ENCODE measurements around the gene CES2.

DNA sequence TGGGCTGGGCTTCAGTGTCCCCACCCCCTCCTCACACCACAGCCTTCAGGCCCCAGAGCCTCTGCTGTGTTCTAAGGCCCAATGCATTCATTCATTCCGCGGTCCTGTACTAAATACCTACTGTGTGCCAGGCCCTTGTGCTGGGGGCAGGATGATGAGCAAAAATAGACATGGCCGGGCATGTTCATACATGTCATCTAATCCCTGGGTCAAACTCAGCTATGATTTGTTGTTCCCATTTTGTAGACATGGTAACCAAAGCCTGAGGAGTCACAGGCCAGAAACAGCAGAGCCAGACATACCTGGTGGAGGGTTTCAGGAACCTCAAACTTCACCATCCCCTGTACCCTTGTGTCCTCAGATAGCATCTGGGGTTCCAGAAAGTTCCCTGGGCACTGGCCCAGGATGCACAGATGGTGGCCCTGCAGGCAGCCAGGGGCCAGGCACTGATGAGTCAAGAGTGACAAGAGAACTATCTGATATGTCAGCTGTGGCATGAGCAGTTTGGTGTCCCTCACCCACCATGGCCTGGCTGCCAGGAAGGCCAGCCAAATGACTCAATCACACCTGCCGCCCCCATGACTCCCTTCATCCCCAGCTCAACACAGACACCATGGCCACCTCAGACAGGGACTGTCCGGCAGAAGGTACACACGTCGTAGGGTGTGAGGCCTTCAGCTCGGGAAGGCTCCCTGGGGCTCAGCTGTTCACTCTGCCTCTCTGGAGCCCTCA lies 7.2 kb upstream of the CES2 start:
- TF ChIP-seq, protein P1, sequence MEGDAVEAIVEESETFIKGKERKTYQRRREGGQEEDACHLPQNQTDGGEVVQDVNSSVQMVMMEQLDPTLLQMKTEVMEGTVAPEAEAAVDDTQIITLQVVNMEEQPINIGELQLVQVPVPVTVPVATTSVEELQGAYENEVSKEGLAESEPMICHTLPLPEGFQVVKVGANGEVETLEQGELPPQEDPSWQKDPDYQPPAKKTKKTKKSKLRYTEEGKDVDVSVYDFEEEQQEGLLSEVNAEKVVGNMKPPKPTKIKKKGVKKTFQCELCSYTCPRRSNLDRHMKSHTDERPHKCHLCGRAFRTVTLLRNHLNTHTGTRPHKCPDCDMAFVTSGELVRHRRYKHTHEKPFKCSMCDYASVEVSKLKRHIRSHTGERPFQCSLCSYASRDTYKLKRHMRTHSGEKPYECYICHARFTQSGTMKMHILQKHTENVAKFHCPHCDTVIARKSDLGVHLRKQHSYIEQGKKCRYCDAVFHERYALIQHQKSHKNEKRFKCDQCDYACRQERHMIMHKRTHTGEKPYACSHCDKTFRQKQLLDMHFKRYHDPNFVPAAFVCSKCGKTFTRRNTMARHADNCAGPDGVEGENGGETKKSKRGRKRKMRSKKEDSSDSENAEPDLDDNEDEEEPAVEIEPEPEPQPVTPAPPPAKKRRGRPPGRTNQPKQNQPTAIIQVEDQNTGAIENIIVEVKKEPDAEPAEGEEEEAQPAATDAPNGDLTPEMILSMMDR (IDR thresholded peaks at IDR 0.05), result no peak
- TF ChIP-seq POLR2A (IDR thresholded peaks at IDR 0.05) (no peak), POLR2AphosphoS5 (IDR thresholded peaks at IDR 0.05) (no peak)

All from stomach (tissue), 4 donors.